GM23338 (cell line): Measurements from ENCODE around the gene CYP51A1.

Source experiments
- CREB1 ChIP-seq: fragments of 250-450 bp; sonication (Bioruptor Pico); IDR thresholded peaks from 2 replicates; pipeline ENCODE4 v1.5.0; 2020; ENCODE audit warnings: low read depth, mild to moderate bottlenecking, moderate library complexity
- EZH2 ChIP-seq: fragments of 200-600 bp; sonication (generic); IDR thresholded peaks from one replicate; pipeline ENCODE4 v1.8.0; 2017; ENCODE audit warnings: antibody characterized with exemption, mild to moderate bottlenecking, low read depth; ENCODE audit not compliant: unreplicated experiment
- EZH2phosphoT487 ChIP-seq: fragments of 200-600 bp; sonication (generic); IDR thresholded peaks from one replicate; pipeline ENCODE4 v1.8.1; 2018; ENCODE audit warnings: antibody characterized with exemption; ENCODE audit not compliant: unreplicated experiment
- JUNB ChIP-seq: IDR thresholded peaks from one replicate; pipeline ENCODE4 v1.6.1; 2016; ENCODE audit warnings: antibody characterized with exemption; ENCODE audit not compliant: unreplicated experiment
- NANOG ChIP-seq: IDR thresholded peaks from 2 replicates; pipeline ENCODE4 v1.6.1; 2016; ENCODE audit warnings: antibody characterized with exemption, borderline replicate concordance
- POLR2AphosphoS5 ChIP-seq: IDR thresholded peaks from 2 replicates; pipeline ENCODE4 v1.6.1; 2016; ENCODE audit warnings: antibody characterized with exemption, low read depth
- TF ChIP-seq, protein P1 (sequence below), 2 experiments: fragments of 200-600 bp in 1 of 2; sonication (generic) in 1 of 2; conservative IDR thresholded peaks; 2 replicates each; pipeline versions ENCODE4 v1.5.1 to v1.6.1; 2016 to 2017; ENCODE audit warnings: antibody characterized with exemption in 2 of 2, low read depth in 2 of 2, mild to moderate bottlenecking in 2 of 2, moderate library complexity in 1 of 2
- TF ChIP-seq, protein P2 (sequence below): fragments of 250-450 bp; sonication (Bioruptor Pico); IDR thresholded peaks from 2 replicates; pipeline ENCODE4 v1.5.0; 2020; ENCODE audit warnings: mild to moderate bottlenecking, moderate library complexity
- TF ChIP-seq, protein P3 (sequence below): IDR thresholded peaks from one replicate; pipeline ENCODE4 v1.6.1; 2018; ENCODE audit warnings: antibody characterized with exemption; ENCODE audit not compliant: unreplicated experiment
- TF ChIP-seq, protein P4 (sequence below): IDR thresholded peaks from 2 replicates; pipeline ENCODE4 v1.6.1; 2016; ENCODE audit warnings: antibody characterized with exemption

DNA sequence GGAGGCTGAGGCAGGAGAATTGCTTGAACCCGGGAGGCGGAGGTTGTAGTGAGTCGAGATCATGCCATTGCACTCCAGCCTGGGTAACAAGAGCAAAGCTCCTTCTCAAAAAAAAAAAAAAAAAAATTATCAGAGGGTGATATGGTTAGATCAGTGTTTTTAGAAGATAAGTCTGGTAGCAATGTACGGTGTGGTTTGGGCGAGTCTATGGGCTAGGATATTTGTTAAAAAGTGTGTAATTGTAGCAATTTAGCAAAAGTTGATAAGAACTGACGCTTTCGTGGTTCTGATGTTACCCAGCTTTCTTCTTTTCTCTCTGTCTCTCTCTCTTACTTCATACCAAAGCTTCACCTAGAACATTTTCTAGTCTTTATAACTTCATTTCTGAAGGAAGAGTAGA is 6.9 kb upstream of the CYP51A1 start:
- TF ChIP-seq, protein P1, sequence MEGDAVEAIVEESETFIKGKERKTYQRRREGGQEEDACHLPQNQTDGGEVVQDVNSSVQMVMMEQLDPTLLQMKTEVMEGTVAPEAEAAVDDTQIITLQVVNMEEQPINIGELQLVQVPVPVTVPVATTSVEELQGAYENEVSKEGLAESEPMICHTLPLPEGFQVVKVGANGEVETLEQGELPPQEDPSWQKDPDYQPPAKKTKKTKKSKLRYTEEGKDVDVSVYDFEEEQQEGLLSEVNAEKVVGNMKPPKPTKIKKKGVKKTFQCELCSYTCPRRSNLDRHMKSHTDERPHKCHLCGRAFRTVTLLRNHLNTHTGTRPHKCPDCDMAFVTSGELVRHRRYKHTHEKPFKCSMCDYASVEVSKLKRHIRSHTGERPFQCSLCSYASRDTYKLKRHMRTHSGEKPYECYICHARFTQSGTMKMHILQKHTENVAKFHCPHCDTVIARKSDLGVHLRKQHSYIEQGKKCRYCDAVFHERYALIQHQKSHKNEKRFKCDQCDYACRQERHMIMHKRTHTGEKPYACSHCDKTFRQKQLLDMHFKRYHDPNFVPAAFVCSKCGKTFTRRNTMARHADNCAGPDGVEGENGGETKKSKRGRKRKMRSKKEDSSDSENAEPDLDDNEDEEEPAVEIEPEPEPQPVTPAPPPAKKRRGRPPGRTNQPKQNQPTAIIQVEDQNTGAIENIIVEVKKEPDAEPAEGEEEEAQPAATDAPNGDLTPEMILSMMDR (conservative IDR thresholded peaks at IDR 0.05; ENCODE audit: low read depth in 2 of 2) = no peak
- TF ChIP-seq EZH2phosphoT487 (no peak), POLR2AphosphoS5 (no peak), EZH2 (no peak), CREB1 (CRISPR knock-in tag) (no peak), JUNB (no peak), NANOG (no peak)
- TF ChIP-seq, protein P2, sequence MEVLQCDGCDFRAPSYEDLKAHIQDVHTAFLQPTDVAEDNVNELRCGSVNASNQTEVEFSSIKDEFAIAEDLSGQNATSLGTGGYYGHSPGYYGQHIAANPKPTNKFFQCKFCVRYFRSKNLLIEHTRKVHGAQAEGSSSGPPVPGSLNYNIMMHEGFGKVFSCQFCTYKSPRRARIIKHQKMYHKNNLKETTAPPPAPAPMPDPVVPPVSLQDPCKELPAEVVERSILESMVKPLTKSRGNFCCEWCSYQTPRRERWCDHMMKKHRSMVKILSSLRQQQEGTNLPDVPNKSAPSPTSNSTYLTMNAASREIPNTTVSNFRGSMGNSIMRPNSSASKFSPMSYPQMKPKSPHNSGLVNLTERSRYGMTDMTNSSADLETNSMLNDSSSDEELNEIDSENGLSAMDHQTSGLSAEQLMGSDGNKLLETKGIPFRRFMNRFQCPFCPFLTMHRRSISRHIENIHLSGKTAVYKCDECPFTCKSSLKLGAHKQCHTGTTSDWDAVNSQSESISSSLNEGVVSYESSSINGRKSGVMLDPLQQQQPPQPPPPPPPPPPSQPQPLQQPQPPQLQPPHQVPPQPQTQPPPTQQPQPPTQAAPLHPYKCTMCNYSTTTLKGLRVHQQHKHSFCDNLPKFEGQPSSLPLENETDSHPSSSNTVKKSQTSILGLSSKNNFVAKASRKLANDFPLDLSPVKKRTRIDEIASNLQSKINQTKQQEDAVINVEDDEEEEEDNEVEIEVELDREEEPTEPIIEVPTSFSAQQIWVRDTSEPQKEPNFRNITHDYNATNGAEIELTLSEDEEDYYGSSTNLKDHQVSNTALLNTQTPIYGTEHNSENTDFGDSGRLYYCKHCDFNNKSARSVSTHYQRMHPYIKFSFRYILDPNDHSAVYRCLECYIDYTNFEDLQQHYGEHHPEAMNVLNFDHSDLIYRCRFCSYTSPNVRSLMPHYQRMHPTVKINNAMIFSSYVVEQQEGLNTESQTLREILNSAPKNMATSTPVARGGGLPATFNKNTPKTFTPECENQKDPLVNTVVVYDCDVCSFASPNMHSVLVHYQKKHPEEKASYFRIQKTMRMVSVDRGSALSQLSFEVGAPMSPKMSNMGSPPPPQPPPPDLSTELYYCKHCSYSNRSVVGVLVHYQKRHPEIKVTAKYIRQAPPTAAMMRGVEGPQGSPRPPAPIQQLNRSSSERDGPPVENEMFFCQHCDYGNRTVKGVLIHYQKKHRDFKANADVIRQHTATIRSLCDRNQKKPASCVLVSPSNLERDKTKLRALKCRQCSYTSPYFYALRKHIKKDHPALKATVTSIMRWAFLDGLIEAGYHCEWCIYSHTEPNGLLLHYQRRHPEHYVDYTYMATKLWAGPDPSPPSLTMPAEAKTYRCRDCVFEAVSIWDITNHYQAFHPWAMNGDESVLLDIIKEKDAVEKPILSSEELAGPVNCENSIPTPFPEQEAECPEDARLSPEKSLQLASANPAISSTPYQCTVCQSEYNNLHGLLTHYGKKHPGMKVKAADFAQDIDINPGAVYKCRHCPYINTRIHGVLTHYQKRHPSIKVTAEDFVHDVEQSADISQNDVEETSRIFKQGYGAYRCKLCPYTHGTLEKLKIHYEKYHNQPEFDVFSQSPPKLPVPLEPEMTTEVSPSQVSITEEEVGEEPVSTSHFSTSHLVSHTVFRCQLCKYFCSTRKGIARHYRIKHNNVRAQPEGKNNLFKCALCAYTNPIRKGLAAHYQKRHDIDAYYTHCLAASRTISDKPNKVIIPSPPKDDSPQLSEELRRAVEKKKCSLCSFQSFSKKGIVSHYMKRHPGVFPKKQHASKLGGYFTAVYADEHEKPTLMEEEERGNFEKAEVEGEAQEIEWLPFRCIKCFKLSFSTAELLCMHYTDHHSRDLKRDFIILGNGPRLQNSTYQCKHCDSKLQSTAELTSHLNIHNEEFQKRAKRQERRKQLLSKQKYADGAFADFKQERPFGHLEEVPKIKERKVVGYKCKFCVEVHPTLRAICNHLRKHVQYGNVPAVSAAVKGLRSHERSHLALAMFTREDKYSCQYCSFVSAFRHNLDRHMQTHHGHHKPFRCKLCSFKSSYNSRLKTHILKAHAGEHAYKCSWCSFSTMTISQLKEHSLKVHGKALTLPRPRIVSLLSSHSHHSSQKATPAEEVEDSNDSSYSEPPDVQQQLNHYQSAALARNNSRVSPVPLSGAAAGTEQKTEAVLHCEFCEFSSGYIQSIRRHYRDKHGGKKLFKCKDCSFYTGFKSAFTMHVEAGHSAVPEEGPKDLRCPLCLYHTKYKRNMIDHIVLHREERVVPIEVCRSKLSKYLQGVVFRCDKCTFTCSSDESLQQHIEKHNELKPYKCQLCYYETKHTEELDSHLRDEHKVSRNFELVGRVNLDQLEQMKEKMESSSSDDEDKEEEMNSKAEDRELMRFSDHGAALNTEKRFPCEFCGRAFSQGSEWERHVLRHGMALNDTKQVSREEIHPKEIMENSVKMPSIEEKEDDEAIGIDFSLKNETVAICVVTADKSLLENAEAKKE (CRISPR knock-in tag) = no peak
- TF ChIP-seq, protein P3, sequence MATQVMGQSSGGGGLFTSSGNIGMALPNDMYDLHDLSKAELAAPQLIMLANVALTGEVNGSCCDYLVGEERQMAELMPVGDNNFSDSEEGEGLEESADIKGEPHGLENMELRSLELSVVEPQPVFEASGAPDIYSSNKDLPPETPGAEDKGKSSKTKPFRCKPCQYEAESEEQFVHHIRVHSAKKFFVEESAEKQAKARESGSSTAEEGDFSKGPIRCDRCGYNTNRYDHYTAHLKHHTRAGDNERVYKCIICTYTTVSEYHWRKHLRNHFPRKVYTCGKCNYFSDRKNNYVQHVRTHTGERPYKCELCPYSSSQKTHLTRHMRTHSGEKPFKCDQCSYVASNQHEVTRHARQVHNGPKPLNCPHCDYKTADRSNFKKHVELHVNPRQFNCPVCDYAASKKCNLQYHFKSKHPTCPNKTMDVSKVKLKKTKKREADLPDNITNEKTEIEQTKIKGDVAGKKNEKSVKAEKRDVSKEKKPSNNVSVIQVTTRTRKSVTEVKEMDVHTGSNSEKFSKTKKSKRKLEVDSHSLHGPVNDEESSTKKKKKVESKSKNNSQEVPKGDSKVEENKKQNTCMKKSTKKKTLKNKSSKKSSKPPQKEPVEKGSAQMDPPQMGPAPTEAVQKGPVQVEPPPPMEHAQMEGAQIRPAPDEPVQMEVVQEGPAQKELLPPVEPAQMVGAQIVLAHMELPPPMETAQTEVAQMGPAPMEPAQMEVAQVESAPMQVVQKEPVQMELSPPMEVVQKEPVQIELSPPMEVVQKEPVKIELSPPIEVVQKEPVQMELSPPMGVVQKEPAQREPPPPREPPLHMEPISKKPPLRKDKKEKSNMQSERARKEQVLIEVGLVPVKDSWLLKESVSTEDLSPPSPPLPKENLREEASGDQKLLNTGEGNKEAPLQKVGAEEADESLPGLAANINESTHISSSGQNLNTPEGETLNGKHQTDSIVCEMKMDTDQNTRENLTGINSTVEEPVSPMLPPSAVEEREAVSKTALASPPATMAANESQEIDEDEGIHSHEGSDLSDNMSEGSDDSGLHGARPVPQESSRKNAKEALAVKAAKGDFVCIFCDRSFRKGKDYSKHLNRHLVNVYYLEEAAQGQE = no peak
- TF ChIP-seq, protein P4, sequence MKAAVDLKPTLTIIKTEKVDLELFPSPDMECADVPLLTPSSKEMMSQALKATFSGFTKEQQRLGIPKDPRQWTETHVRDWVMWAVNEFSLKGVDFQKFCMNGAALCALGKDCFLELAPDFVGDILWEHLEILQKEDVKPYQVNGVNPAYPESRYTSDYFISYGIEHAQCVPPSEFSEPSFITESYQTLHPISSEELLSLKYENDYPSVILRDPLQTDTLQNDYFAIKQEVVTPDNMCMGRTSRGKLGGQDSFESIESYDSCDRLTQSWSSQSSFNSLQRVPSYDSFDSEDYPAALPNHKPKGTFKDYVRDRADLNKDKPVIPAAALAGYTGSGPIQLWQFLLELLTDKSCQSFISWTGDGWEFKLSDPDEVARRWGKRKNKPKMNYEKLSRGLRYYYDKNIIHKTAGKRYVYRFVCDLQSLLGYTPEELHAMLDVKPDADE = no peak
